ENCODE data around the gene ZNF335.

DNA sequence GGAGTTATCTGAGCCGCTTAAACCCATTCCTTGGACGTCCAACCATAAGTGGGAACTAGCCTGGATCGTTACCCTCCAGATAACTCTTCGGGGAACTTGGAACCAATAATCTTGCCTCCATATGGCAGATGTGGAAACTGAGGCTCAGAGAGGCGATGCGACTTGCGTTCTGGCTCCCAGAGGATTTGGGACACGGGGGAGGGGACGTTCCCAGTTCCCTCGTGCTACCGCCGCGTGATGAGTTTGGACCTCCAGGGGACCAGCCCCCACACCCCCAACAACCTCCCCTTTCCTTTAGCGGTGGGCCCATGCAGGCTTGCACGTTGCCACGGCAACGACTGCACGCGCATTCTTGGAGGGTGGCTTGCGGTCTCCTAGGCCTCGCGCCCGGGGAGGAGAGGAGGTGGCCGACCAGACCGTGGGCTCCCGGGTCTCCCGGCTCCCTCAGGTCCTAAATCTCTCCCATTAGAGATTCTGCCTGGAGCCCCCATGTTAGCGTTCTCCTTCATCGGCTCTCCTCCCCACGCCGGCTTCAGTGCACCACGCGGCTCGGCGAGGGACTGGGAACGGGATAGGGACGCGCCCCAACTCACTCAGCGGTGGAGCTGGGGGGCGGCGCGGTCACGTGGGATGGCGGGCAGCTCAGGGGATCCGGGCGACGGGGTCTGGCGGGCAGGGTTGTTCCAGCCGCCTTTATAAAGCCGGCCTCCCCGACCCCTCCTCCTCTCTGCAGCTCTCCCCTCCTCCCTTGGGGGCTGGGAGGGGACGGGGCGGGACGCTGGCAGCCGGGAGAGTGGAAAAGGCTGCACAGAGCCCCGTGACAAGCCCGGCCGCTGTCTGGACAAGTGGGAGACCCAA is 60.3 kb downstream of the ZNF335 start, which contains the start of gene PLTP:
- TF ChIP-seq, protein P1, sequence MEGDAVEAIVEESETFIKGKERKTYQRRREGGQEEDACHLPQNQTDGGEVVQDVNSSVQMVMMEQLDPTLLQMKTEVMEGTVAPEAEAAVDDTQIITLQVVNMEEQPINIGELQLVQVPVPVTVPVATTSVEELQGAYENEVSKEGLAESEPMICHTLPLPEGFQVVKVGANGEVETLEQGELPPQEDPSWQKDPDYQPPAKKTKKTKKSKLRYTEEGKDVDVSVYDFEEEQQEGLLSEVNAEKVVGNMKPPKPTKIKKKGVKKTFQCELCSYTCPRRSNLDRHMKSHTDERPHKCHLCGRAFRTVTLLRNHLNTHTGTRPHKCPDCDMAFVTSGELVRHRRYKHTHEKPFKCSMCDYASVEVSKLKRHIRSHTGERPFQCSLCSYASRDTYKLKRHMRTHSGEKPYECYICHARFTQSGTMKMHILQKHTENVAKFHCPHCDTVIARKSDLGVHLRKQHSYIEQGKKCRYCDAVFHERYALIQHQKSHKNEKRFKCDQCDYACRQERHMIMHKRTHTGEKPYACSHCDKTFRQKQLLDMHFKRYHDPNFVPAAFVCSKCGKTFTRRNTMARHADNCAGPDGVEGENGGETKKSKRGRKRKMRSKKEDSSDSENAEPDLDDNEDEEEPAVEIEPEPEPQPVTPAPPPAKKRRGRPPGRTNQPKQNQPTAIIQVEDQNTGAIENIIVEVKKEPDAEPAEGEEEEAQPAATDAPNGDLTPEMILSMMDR (IDR thresholded peaks at IDR 0.05) = no peak
- TF ChIP-seq ZFX (IDR thresholded peaks at IDR 0.05; ENCODE audit: borderline replicate concordance) = no peak
